Lower leg skin (tissue), 4 donors: ENCODE data around the gene CIAO2B. TPM values are rescaled to one million over a fixed set of nuclear protein-coding genes. Genes with fewer than 3 reads are reported as not detected.

Experiments used
- DNase-seq, 2 donors: peaks; one replicate each; pipeline ENCODE4 v3.0.0-alpha.2; 2019; ENCODE audit warnings: low spot score in 2 of 2
- H3K4me3 ChIP-seq: fragments of 200-600 bp; sonication (generic); 2 replicates; pipeline ENCODE4 v1.5.1; 2017; ENCODE audit warnings: mild to moderate bottlenecking, low read depth; ENCODE audit not compliant: poor library complexity, severe bottlenecking
- CTCF ChIP-seq, 3 donors: fragments of 450-650 bp; IDR thresholded peaks; one replicate each; pipeline ENCODE4 v1.5.1; 2016; ENCODE audit warnings: antibody characterized with exemption in 3 of 3, mild to moderate bottlenecking in 3 of 3, moderate library complexity in 2 of 3
- POLR2A ChIP-seq, 2 donors: fragments of 450-650 bp; IDR thresholded peaks; one replicate each; pipeline ENCODE4 v1.6.1; 2016 to 2017; ENCODE audit warnings: antibody characterized with exemption in 2 of 2, mild to moderate bottlenecking in 1 of 2, moderate library complexity in 1 of 2
- WGBS, 2 donors: methylation state at CpG; one replicate each; pipeline ENCODE4 v1.1.5; 2018; 5-methylcytosine and 5-hydroxymethylcytosine counted together
- intact Hi-C: fragments of 100-400 bp; cut with DNase I; formaldehyde crosslinking; loops from one replicate; pipeline ENCODE4 v1.15.0; 2023; ENCODE audit warnings: low total_unique reads
- total RNA-seq, 4 donors: library from RNA; depleted of rRNA; stranded (reverse); fragments of >200 nt; gene quantifications; one replicate each; pipeline ENCODE4 v1.1.0, GENCODE V29; 2016

CIAO2B gene
- total RNA-seq, 4 donors from 2014 or later = 39.3 to 60.3 (median 55.4) TPM

GRCh38 chr16:66921729-66922450 lies 12.3 kb downstream of the CIAO2B start:
- TF ChIP-seq CTCF (IDR thresholded peaks at IDR 0.05) (no peak), POLR2A (IDR thresholded peaks at IDR 0.05) (no peak)
- intact Hi-C loops = no loop called here
- WGBS, 2 donors = 75 to 84% methylated on average over 36 to 41 of the region's 42 CpGs
- no peak overlapping the region for H3K4me3 ChIP-seq
- no peak for DNase-seq

DNA sequence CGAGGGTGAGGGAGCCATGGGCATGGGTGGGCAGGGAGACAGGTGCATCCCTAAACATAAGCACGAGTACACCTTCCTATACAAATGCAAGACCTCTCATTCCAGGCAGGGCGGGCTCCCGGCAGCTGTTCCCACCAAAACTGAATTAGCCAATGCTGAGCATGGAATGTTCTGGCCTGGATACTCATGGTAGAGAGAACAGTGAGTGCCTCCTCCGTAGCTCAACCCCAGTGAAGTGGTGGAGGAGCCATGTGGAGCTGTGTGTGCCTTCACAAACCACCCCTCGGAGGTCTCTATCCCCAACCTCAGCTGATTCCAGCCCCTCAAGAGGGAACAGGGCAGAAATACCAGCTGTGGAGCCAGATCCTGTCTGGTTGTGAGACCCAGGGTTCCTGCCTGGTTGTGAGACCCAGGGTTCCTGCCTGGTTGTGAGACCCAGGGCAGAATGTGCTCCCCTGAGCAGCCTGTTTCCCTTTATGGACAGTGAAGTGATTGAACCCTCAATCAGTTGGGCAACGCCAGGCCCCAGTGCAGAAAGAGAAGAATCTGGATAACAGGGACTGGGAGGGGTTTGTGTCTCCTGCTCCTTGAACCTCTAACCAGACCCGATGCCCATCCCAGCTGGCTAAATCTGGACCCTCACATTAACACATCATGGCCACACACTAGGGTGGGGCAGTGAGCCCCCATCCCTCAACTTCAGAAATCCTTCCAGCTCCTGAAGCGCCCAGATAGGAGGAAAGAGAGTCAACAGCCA lies 13.1 kb downstream of the CIAO2B start:
- DNase-seq = no peak
- WGBS, 2 donors = 77 to 81% methylated on average over 8 to 9 of the region's 9 CpGs
- TF ChIP-seq POLR2A (IDR thresholded peaks at IDR 0.05) = no peak
- TF ChIP-seq CTCF (IDR thresholded peaks at IDR 0.05) = no peak
- intact Hi-C loops = no loop called here
- no peak overlapping the region for H3K4me3 ChIP-seq

GRCh38 chr16:66920299-66920590 lies 14.0 kb downstream of the CIAO2B start:
- no peak for TF ChIP-seq POLR2A (IDR thresholded peaks at IDR 0.05)
- TF ChIP-seq CTCF (IDR thresholded peaks at IDR 0.05) = no peak
- DNase-seq = no peak
- intact Hi-C loops = no loop called here
- WGBS, 2 donors = 57 to 63% methylated on average over 2 of the region's 2 CpGs
- H3K4me3 ChIP-seq = no peak overlapping the region

DNA sequence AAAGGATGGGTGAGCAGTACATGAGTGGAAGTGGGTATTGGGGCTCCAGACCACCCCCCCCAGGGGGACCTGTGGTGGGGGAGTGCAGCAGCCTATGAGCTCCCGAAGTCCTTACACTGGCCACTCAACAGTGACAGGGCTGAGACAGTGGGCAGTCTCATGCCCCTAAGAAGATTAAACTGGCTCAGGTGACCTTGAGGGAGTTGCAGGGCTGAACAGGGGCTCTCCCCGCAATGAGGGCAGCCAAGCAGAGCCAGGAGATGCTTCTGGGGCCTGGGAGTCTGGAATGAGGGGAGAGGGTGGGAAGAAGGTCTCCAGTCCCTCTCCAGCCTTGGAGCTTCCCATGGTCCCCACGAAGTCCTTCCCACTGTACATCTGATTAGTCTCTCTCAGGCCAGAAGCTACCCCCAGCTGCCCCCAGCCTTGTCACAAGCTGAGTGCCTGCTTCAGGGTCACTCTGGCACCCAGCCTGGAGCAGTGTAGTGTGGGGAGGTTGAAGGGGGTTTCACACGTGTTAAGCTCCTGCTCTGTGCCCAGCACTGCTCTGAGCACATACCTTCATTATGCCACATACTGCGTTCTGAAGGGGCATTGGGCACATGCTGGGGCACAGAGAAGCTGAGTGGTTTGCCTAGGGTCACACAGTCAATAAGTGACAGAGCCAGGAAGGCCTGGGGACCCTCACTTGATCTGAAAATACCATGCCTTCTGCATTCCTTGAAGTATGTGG lies 14.5 kb downstream of the CIAO2B start:
- no peak overlapping the region for H3K4me3 ChIP-seq
- intact Hi-C loops = no loop called here
- no peak for DNase-seq
- TF ChIP-seq POLR2A (IDR thresholded peaks at IDR 0.05) (no peak), CTCF (IDR thresholded peaks at IDR 0.05) (no peak)
- 53 to 71% methylated on average over 5 of the region's 5 CpGs for WGBS, 2 donors

DNA sequence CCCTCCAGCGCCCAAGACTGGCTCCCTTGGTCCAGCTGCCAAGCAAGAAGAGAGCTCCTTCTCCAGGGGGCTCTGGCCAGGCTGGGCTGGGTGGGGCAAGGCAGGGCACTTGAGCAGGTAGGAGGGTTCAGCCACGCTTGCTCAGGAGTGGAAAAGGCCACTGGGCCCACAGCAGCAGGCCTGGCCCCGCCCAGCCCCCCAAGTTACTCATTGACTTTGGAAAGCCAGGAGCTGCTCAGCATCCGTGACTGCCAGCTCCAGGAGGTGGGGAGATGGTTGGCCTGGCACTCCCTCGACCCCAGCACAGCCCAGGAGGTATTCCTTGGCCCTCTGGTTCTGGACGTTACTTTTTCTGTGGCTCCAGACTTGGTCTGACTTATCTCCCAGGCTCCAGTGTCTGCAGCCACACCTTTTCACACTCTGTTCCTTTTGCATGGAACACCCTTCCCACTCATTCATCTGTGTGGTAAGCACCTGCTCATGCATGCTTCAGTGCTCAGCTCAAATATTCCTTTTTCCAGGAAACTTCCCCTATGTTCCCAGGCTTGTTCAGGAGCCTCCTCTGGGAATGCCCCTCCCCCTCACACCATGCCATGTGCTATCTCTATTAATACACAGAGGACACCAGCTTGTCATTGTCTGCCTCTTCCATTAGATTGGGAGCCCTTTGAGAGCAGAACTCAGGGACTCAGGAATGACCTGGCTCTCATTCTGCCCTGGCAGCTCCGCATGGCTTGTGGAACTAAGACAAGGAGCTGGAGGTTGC lies 15.2 kb downstream of the CIAO2B start, which contains the start of gene CDH16:
TSS of gene CDH16 (minus strand) at position 83 of the 766 bp plus-strand sequence. CDS start 820 bp downstream, outside the sequence.
- no peak for DNase-seq
- TF ChIP-seq CTCF (IDR thresholded peaks at IDR 0.05) (no peak), POLR2A (IDR thresholded peaks at IDR 0.05) (no peak)
- intact Hi-C loops = no loop called here
- 74 to 86% methylated on average over 6 to 7 of the region's 7 CpGs for WGBS, 2 donors
- no peak within 1 kb of the TSS for H3K4me3 ChIP-seq
